ENCODE data around the gene GTSE1.

GTSE1 gene

GRCh38 chr22:46354176-46354992, 57.7 kb downstream of the GTSE1 start:
- no peak overlapping the region for H3K27ac Mint-ChIP-seq
- no peaks in the 10 kb centered on the region for H3K9me3 Mint-ChIP-seq
- H3K36me3 Mint-ChIP-seq, result peaks cover 27% of the 10 kb centered on the region
- H3K4me3 Mint-ChIP-seq, result no peak overlapping the region
- DNase-seq, result no peak
- H3K27me3 Mint-ChIP-seq, result no peaks in the 10 kb centered on the region
- no peaks in the 10 kb centered on the region for H3K4me1 Mint-ChIP-seq
- CTCF ChIA-PET, result interaction anchor here (1.4 kb wide), 1 partner anchor 13 kb away, joined by 3 read pairs; no protein-coding TSS in a partner anchor

GRCh38 chr22:46354993-46355305, 58.3 kb downstream of the GTSE1 start:
- DNase-seq, result no peak
- Mint-ChIP-seq H3K4me3 (no peak overlapping the region), H3K4me1 (no peaks in the 10 kb centered on the region), H3K27ac (no peak overlapping the region), H3K36me3 (peaks cover 24% of the 10 kb centered on the region), H3K9me3 (no peaks in the 10 kb centered on the region), H3K27me3 (no peaks in the 10 kb centered on the region)
- CTCF ChIA-PET, result interaction anchor here (1.4 kb wide), 2 partner anchors 12 to 133 kb away, joined by 3 read pairs; no protein-coding TSS in a partner anchor

GRCh38 chr22:46355369-46355995, 58.8 kb downstream of the GTSE1 start:
- H3K27ac Mint-ChIP-seq, result no peak overlapping the region
- no peaks in the 10 kb centered on the region for H3K4me1 Mint-ChIP-seq
- H3K9me3 Mint-ChIP-seq, result no peaks in the 10 kb centered on the region
- CTCF ChIA-PET, result interaction anchor here (1.3 to 1.4 kb wide), 3 partner anchors 12 to 186 kb away, joined by 3 read pairs; no protein-coding TSS in a partner anchor
- H3K27me3 Mint-ChIP-seq, result no peaks in the 10 kb centered on the region
- DNase-seq, result peak; percentile 76
- H3K36me3 Mint-ChIP-seq, result peaks cover 21% of the 10 kb centered on the region
- H3K4me3 Mint-ChIP-seq, result no peak overlapping the region

GRCh38 chr22:46355996-46356471, 59.4 kb downstream of the GTSE1 start:
- Mint-ChIP-seq H3K36me3 (peaks cover 17% of the 10 kb centered on the region), H3K9me3 (no peaks in the 10 kb centered on the region), H3K4me1 (no peaks in the 10 kb centered on the region), H3K27ac (no peak overlapping the region), H3K4me3 (no peak overlapping the region), H3K27me3 (no peaks in the 10 kb centered on the region)
- CTCF ChIA-PET, result interaction anchor here (1.3 to 1.4 kb wide), 3 partner anchors 12 to 186 kb away, joined by 3 read pairs; no protein-coding TSS in a partner anchor
- DNase-seq, result no peak

- Mint-ChIP-seq H3K36me3 (peaks cover 17% of the 10 kb centered on the region), H3K4me3 (no peak overlapping the region), H3K9me3 (no peaks in the 10 kb centered on the region), H3K27ac (no peak overlapping the region), H3K27me3 (no peaks in the 10 kb centered on the region), H3K4me1 (no peaks in the 10 kb centered on the region)
- DNase-seq, result no peak
- CTCF ChIA-PET, result interaction anchor here (1.3 to 1.4 kb wide), 3 partner anchors 11 to 185 kb away, joined by 3 read pairs; no protein-coding TSS in a partner anchor
These were observed 60.1 kb downstream of the GTSE1 start for GRCh38 chr22:46356496-46357480.

GRCh38 chr22:46357711-46358520, 61.2 kb downstream of the GTSE1 start:
- peak overlapping the region; percentile 55 for H3K27ac Mint-ChIP-seq
- H3K4me3 Mint-ChIP-seq, result no peak overlapping the region
- DNase-seq, result no peak
- no peaks in the 10 kb centered on the region for H3K4me1 Mint-ChIP-seq
- CTCF ChIA-PET, result interaction anchor here (1.1 kb wide), 1 partner anchor 10 kb away, joined by 7 read pairs; no protein-coding TSS in a partner anchor
- no peaks in the 10 kb centered on the region for H3K9me3 Mint-ChIP-seq
- peaks cover under 1% of the 10 kb centered on the region for H3K27me3 Mint-ChIP-seq
- peaks cover 8% of the 10 kb centered on the region for H3K36me3 Mint-ChIP-seq

GRCh38 chr22:46358766-46359165, 62.1 kb downstream of the GTSE1 start:
- CTCF ChIA-PET, result interaction anchor here (1.1 to 1.5 kb wide), 2 partner anchors 9 to 184 kb away, joined by 3 to 7 read pairs; no protein-coding TSS in a partner anchor
- Mint-ChIP-seq H3K9me3 (no peaks in the 10 kb centered on the region), H3K27ac (no peak overlapping the region), H3K27me3 (peaks cover 5% of the 10 kb centered on the region), H3K4me1 (no peaks in the 10 kb centered on the region), H3K4me3 (no peak overlapping the region), H3K36me3 (peaks cover 6% of the 10 kb centered on the region)
- DNase-seq, result no peak

GRCh38 chr22:46359362-46359761, 62.7 kb downstream of the GTSE1 start:
- H3K9me3 Mint-ChIP-seq, result no peaks in the 10 kb centered on the region
- H3K27me3 Mint-ChIP-seq, result peaks cover 5% of the 10 kb centered on the region
- no peak overlapping the region for H3K4me3 Mint-ChIP-seq
- CTCF ChIA-PET, result interaction anchor here (1.1 to 1.5 kb wide), 2 partner anchors 8 to 183 kb away, joined by 3 to 7 read pairs; no protein-coding TSS in a partner anchor
- no peak for DNase-seq
- peaks cover 6% of the 10 kb centered on the region for H3K36me3 Mint-ChIP-seq
- no peak overlapping the region for H3K27ac Mint-ChIP-seq
- H3K4me1 Mint-ChIP-seq, result no peaks in the 10 kb centered on the region

GRCh38 chr22:46360097-46360496, 63.4 kb downstream of the GTSE1 start:
- Mint-ChIP-seq H3K4me1 (no peaks in the 10 kb centered on the region), H3K4me3 (no peak overlapping the region), H3K27me3 (peaks cover 5% of the 10 kb centered on the region), H3K36me3 (peaks cover 6% of the 10 kb centered on the region), H3K27ac (no peak overlapping the region), H3K9me3 (no peaks in the 10 kb centered on the region)
- DNase-seq, result no peak
- CTCF ChIA-PET, result interaction anchor here (1.5 kb wide), 1 partner anchor 183 kb away, joined by 3 read pairs; no protein-coding TSS in a partner anchor

- Mint-ChIP-seq H3K4me1 (no peaks in the 10 kb centered on the region), H3K9me3 (no peaks in the 10 kb centered on the region), H3K27me3 (peaks cover 5% of the 10 kb centered on the region), H3K4me3 (no peak overlapping the region), H3K36me3 (peaks cover 2% of the 10 kb centered on the region), H3K27ac (no peak overlapping the region)
- CTCF ChIA-PET, result no interaction called here
- DNase-seq, result no peak
These were observed 64.2 kb downstream of the GTSE1 start for GRCh38 chr22:46360891-46361290.

- peaks cover 5% of the 10 kb centered on the region for H3K27me3 Mint-ChIP-seq
- H3K4me1 Mint-ChIP-seq, result no peaks in the 10 kb centered on the region
- CTCF ChIA-PET, result no interaction called here
- H3K27ac Mint-ChIP-seq, result no peak overlapping the region
- no peak overlapping the region for H3K4me3 Mint-ChIP-seq
- no peaks in the 10 kb centered on the region for H3K9me3 Mint-ChIP-seq
- H3K36me3 Mint-ChIP-seq, result peaks cover 2% of the 10 kb centered on the region
- DNase-seq, result no peak
These were observed 65.1 kb downstream of the GTSE1 start for GRCh38 chr22:46361826-46362202.

- no peaks in the 10 kb centered on the region for H3K4me1 Mint-ChIP-seq
- no peak for DNase-seq
- no peak overlapping the region for H3K4me3 Mint-ChIP-seq
- H3K27me3 Mint-ChIP-seq, result peaks cover 5% of the 10 kb centered on the region
- CTCF ChIA-PET, result no interaction called here
- H3K36me3 Mint-ChIP-seq, result peaks cover 1% of the 10 kb centered on the region
- no peak overlapping the region for H3K27ac Mint-ChIP-seq
- H3K9me3 Mint-ChIP-seq, result no peaks in the 10 kb centered on the region
These were observed 65.7 kb downstream of the GTSE1 start for GRCh38 chr22:46362203-46362933.

Data from activated naive CD4-positive, alpha-beta T cell treated with anti-CD3 and anti-CD28 coated beads, Interleukin-2, amount 10 ng/mL, durations not matched to agents 7 days and 5 days (primary cell).